Activated T-helper 1 cell treated with anti-CD3 and anti-CD28 coated beads, Interleukin-12 subunit alpha, Interleukin-12 subunit beta, Interleukin-2, Interleukin-4 antibody, amounts not matched to agents 30 ng/mL and 10 ng/mL and 1 ng/mL, durations not matched to agents 14 hours and 24 hours and 36 hours (primary cell): ENCODE measurements around the gene SH3GL3. TPM values are rescaled to one million over a fixed set of nuclear protein-coding genes. Genes with fewer than 3 reads are reported as not detected.

Source experiments
- DNase-seq: peaks from one replicate; pipeline ENCODE4 v3.0.0; 2021; ENCODE audit warnings: low spot score
- H3K27ac Mint-ChIP-seq: one replicate; pipeline ENCODE4 v1.8.0; 2021; ENCODE audit warnings: mild to moderate bottlenecking, mixed read lengths
- H3K27me3 Mint-ChIP-seq: one replicate; pipeline ENCODE4 v1.8.0; 2022; ENCODE audit warnings: mild to moderate bottlenecking, moderate library complexity, mixed read lengths; ENCODE audit not compliant: insufficient read depth
- H3K36me3 Mint-ChIP-seq: one replicate; pipeline ENCODE4 v1.8.0; 2021; ENCODE audit warnings: low read depth, mixed read lengths
- H3K4me1 Mint-ChIP-seq: one replicate; pipeline ENCODE4 v1.8.0; 2021; ENCODE audit warnings: low read depth, mixed read lengths
- H3K4me3 Mint-ChIP-seq: one replicate; pipeline ENCODE4 v1.8.0; 2021; ENCODE audit warnings: mild to moderate bottlenecking, moderate library complexity, mixed read lengths
- H3K9me3 Mint-ChIP-seq: one replicate; pipeline ENCODE4 v1.8.0; 2021; ENCODE audit warnings: mixed read lengths
- intact Hi-C: fragments of 100-400 bp; cut with micrococcal nuclease; formaldehyde crosslinking; loops from one replicate; pipeline ENCODE4 v1.15.1; 2024
- total RNA-seq: library from RNA; stranded (reverse); gene quantifications from 2 replicates; pipeline ENCODE4 v1.2.3, GENCODE V29; 2022

Gene SH3GL3
- total RNA-seq, 1 donor from 2014 or later, result not detected

DNA sequence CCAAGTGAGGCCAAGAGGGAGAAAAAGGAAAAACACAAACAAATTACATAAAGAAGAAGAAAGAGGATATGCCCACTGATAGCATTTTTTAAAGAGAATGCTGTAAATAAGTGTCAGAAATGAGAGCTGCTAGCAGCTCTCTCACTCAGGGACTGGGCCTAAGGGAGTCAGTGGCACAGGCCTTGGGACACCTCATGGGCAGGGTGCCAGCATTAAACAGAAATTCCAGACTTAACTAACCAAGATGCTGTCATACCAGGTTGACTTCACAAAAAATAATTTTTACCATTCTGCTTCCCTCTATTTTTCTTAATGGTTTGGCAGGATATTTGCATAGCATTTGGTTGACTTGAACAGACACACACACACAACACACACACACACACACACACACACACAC is 114.5 kb downstream of the SH3GL3 start:
- Mint-ChIP-seq H3K27me3 (peaks cover 10% of the 10 kb centered on the region), H3K9me3 (no peaks in the 10 kb centered on the region), H3K4me3 (no peak overlapping the region), H3K27ac (no peak overlapping the region), H3K36me3 (no peaks in the 10 kb centered on the region), H3K4me1 (no peaks in the 10 kb centered on the region)
- DNase-seq, result no peak
- intact Hi-C loops, result no loop called here

GRCh38 chr15:83565138-83565537 is 118.0 kb downstream of the SH3GL3 start:
- no peak for DNase-seq
- Mint-ChIP-seq H3K27ac (no peak overlapping the region), H3K4me3 (no peak overlapping the region), H3K4me1 (no peaks in the 10 kb centered on the region), H3K27me3 (peaks cover 6% of the 10 kb centered on the region), H3K9me3 (no peaks in the 10 kb centered on the region), H3K36me3 (no peaks in the 10 kb centered on the region)
- intact Hi-C loops, result no loop called here

- peaks cover 6% of the 10 kb centered on the region for H3K27me3 Mint-ChIP-seq
- intact Hi-C loops, result no loop called here
- DNase-seq, result no peak
- H3K27ac Mint-ChIP-seq, result no peak overlapping the region
- H3K4me1 Mint-ChIP-seq, result no peaks in the 10 kb centered on the region
- no peaks in the 10 kb centered on the region for H3K9me3 Mint-ChIP-seq
- no peak overlapping the region for H3K4me3 Mint-ChIP-seq
- H3K36me3 Mint-ChIP-seq, result no peaks in the 10 kb centered on the region
These were observed 118.5 kb downstream of the SH3GL3 start for GRCh38 chr15:83565553-83566159.

- no peak for DNase-seq
- H3K27ac Mint-ChIP-seq, result no peak overlapping the region
- intact Hi-C loops, result no loop called here
- no peaks in the 10 kb centered on the region for H3K27me3 Mint-ChIP-seq
- no peaks in the 10 kb centered on the region for H3K36me3 Mint-ChIP-seq
- no peaks in the 10 kb centered on the region for H3K4me1 Mint-ChIP-seq
- H3K4me3 Mint-ChIP-seq, result no peak overlapping the region
- no peaks in the 10 kb centered on the region for H3K9me3 Mint-ChIP-seq
These were observed 120.2 kb downstream of the SH3GL3 start for GRCh38 chr15:83567318-83567717.

GRCh38 chr15:83569341-83569740 is 122.2 kb downstream of the SH3GL3 start:
- Mint-ChIP-seq H3K9me3 (no peaks in the 10 kb centered on the region), H3K4me1 (no peaks in the 10 kb centered on the region), H3K4me3 (no peak overlapping the region), H3K27me3 (no peaks in the 10 kb centered on the region), H3K36me3 (no peaks in the 10 kb centered on the region), H3K27ac (no peak overlapping the region)
- intact Hi-C loops, result no loop called here
- DNase-seq, result no peak

DNA sequence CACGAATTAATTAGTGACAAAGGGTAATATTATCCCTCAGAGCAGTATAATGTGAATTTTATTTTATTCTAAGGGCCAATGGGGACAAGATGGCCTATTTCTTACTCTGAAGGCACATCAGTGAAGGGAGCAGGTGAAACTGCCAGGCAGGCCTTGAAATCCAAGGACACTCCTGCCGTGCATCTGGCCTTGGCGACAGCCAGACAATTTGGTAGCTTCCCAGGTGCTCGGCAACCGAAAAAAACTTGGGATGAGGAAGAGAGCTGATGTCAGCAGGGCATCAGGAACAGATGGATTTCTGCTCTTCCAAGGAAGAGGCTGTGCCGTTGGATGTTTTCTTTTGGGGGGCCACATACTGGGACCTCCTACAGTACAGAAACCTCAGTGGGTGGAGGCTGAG is 123.6 kb downstream of the SH3GL3 start:
- intact Hi-C loops, result no loop called here
- H3K4me1 Mint-ChIP-seq, result no peaks in the 10 kb centered on the region
- H3K36me3 Mint-ChIP-seq, result no peaks in the 10 kb centered on the region
- H3K27ac Mint-ChIP-seq, result no peak overlapping the region
- H3K4me3 Mint-ChIP-seq, result no peak overlapping the region
- no peak for DNase-seq
- H3K27me3 Mint-ChIP-seq, result no peaks in the 10 kb centered on the region
- no peaks in the 10 kb centered on the region for H3K9me3 Mint-ChIP-seq

DNA sequence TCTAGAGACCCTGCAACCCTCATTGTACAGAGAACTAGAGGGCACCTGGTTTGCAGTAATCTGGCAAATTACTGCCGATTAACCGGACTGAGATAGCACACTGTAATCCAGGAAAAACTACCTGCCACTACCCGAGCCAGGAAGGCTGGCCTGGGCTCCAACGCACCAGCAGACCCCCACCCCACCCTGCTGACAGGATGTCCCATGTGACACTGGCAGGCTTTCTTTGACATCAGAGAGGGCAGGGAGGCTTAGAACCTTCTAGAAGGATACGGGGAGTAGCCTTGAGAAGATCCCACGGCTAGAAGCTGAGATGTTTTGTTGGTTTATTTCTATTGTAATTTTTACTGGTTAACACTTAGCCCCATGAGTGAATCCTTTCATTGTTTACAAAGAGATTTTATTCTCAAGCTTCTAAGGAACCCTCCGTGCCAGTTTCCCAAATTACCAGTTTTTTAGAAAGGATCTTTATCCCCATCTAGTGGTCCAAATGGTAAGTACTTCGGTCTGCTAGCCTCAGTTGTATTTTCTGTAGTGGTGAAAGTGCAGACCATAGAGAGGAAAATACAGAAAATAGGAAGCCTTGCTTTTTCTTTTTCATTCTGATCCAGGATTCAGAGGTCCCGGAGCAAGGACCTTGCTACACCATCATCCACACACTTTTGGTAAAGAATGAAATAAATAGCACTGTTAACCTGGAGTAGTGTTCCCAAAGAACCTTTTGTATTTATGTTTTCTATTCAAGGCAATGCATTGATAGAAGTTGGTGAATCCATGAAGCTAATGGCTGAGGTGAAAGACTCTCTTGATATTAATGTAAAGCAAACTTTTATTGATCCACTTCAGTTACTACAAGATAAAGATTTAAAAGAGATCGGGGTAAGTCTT is 124.9 kb downstream of the SH3GL3 start:
- no peaks in the 10 kb centered on the region for H3K4me1 Mint-ChIP-seq
- no peak overlapping the region for H3K27ac Mint-ChIP-seq
- no peaks in the 10 kb centered on the region for H3K36me3 Mint-ChIP-seq
- intact Hi-C loops, result no loop called here
- no peak for DNase-seq
- H3K9me3 Mint-ChIP-seq, result no peaks in the 10 kb centered on the region
- H3K27me3 Mint-ChIP-seq, result no peaks in the 10 kb centered on the region
- no peak overlapping the region for H3K4me3 Mint-ChIP-seq

DNA sequence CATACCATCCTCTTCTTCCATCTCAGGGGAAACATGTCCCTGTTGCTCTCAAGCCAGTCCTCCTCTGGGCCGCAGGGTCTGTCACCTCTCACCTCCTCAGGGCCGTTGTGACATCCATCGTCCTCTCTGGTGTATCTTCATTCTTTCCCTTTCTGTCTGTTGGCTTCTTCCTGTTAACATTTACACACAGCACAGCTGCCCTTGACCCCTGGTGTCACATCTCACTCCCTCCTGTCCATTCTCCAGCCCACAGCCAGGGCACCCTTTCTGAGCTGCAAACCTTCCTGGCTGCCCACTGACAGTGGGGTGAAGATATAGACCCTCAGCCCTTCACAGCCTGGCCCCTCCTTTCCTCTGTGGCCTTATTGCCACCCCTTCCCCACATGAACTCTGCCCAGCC is 127.2 kb downstream of the SH3GL3 start:
- no peak overlapping the region for H3K27ac Mint-ChIP-seq
- DNase-seq, result no peak
- no peaks in the 10 kb centered on the region for H3K4me1 Mint-ChIP-seq
- H3K27me3 Mint-ChIP-seq, result no peaks in the 10 kb centered on the region
- intact Hi-C loops, result no loop called here
- no peaks in the 10 kb centered on the region for H3K9me3 Mint-ChIP-seq
- H3K4me3 Mint-ChIP-seq, result no peak overlapping the region
- H3K36me3 Mint-ChIP-seq, result no peaks in the 10 kb centered on the region

DNA sequence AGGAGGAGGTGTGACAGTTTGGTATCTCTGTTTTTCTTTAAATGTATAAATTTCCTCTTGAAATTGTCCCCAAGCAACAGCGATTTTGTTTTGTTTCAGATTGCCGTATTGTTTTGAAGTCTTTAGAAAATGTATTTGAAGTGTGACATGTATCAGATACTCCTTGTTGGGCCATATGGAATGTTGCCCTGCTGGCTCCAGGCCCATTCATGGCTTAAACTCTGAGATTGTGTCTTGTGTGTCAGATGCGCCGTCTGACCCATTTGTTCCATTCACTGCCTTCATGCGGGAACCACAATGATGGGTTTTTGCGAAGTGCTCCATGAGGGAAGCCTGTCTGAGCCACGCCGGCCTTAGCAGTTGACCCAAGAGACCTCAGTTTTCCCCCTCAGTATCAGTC is 131.6 kb downstream of the SH3GL3 start:
- intact Hi-C loops, result no loop called here
- no peak overlapping the region for H3K27ac Mint-ChIP-seq
- H3K27me3 Mint-ChIP-seq, result no peaks in the 10 kb centered on the region
- no peak for DNase-seq
- H3K36me3 Mint-ChIP-seq, result no peaks in the 10 kb centered on the region
- no peak overlapping the region for H3K4me3 Mint-ChIP-seq
- H3K4me1 Mint-ChIP-seq, result no peaks in the 10 kb centered on the region
- no peaks in the 10 kb centered on the region for H3K9me3 Mint-ChIP-seq

GRCh38 chr15:83581381-83581780 is 134.2 kb downstream of the SH3GL3 start:
- Mint-ChIP-seq H3K27me3 (no peaks in the 10 kb centered on the region), H3K9me3 (no peaks in the 10 kb centered on the region), H3K27ac (no peak overlapping the region), H3K4me1 (no peaks in the 10 kb centered on the region), H3K36me3 (no peaks in the 10 kb centered on the region), H3K4me3 (no peak overlapping the region)
- no peak for DNase-seq
- intact Hi-C loops, result no loop called here

DNA sequence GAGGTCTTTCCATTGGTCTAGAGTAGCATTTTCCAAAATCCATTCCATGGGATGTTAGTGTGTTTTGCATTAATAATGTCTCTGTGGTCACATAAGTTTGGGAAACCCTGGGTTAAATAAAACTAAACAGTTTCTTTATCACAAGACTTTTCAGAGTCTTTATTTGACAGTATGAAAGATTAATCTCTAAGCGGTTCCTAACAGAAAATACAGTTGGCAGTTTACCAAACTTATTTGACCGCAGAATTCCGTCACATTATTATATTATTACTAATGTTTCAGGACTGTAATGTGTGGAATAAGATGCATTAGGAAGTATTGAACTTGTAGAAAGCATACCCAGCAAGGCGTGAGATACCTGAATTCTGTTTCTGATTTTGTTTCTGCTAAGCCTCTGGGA is 135.2 kb downstream of the SH3GL3 start:
- no peaks in the 10 kb centered on the region for H3K9me3 Mint-ChIP-seq
- H3K4me1 Mint-ChIP-seq, result no peaks in the 10 kb centered on the region
- H3K4me3 Mint-ChIP-seq, result no peak overlapping the region
- intact Hi-C loops, result no loop called here
- no peak overlapping the region for H3K27ac Mint-ChIP-seq
- DNase-seq, result no peak
- H3K27me3 Mint-ChIP-seq, result no peaks in the 10 kb centered on the region
- no peaks in the 10 kb centered on the region for H3K36me3 Mint-ChIP-seq

DNA sequence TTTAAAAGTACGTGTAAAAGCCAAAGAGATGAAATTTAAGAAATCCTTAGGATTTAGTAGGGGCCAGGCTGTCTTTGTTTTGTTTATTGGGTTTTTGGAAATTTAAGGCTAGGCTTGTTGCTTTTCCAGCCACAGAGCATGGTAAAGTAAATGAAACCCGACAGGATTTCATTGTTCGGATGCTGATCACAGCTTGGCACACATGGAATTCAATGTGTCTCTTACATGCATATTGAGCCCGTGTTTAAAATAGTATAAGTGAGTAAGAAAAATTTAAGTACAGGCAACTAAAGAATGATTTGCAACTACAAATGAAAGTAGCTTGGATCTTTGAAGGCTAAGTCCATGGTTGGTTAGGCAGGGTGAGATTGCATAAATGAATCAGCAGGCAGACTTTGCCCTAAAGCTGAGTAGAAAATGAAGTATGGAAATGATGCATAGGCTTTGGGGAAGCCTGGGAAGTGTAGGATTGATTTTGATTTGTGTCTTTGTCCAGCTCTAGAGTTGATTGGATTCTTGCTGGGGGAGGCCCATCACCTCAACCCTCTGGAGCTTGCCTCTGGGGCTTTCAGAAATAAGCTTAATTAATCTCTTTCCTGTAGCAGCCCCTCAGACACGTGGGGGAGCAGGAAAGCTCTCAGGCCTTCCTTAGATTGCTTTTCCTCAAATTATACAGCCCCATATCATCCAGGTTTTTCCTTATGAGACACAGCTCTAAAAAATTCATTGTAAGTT is 138.6 kb downstream of the SH3GL3 start:
- no peak for DNase-seq
- no peaks in the 10 kb centered on the region for H3K36me3 Mint-ChIP-seq
- intact Hi-C loops, result no loop called here
- no peaks in the 10 kb centered on the region for H3K4me1 Mint-ChIP-seq
- no peaks in the 10 kb centered on the region for H3K27me3 Mint-ChIP-seq
- H3K4me3 Mint-ChIP-seq, result no peak overlapping the region
- H3K27ac Mint-ChIP-seq, result no peak overlapping the region
- no peaks in the 10 kb centered on the region for H3K9me3 Mint-ChIP-seq

DNA sequence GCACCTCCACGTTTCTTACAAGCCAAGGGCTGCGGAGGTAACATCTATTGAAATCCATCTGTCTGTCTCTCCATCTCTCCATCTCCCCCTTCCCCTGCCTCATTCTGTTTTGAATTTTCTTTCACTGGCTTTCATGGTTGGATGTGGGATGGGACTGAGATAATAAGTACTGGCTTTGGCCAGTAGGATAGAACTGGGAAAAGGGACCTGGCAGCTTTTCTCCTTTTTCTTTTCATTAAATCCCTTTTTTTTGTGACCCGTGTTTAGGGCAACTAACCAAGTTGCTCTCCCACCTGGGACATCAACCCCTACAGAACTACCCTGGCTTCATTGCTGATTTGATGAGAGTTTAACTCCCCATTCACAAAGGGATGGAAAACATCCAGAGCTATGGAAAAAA is 139.9 kb downstream of the SH3GL3 start:
- H3K27me3 Mint-ChIP-seq, result no peaks in the 10 kb centered on the region
- H3K36me3 Mint-ChIP-seq, result no peaks in the 10 kb centered on the region
- no peak overlapping the region for H3K4me3 Mint-ChIP-seq
- DNase-seq, result no peak
- intact Hi-C loops, result no loop called here
- H3K4me1 Mint-ChIP-seq, result no peaks in the 10 kb centered on the region
- H3K27ac Mint-ChIP-seq, result no peak overlapping the region
- H3K9me3 Mint-ChIP-seq, result no peaks in the 10 kb centered on the region
